Measurements from ENCODE around the gene SEC16B.

Gene SEC16B

GRCh38 chr1:177897998-177898654, 71.7 kb downstream of the SEC16B start:
- no peak for TF ChIP-seq CTCF (conservative IDR thresholded peaks at IDR 0.05; ENCODE audit: low read depth)
- no peak for DNase-seq (ENCODE audit: low spot score)
- CTCF ChIA-PET = no interaction called here
- no peak overlapping the region for H3K27ac ChIP-seq
- POLR2A ChIA-PET (ENCODE audit: low non-redundant PET) = no interaction called here

- ChIA-PET POLR2A (ENCODE audit: low non-redundant PET) (no interaction called here), CTCF (no interaction called here)
- TF ChIP-seq CTCF (conservative IDR thresholded peaks at IDR 0.05; ENCODE audit: low read depth) = no peak
- H3K27ac ChIP-seq = no peak overlapping the region
- DNase-seq (ENCODE audit: low spot score) = no peak
Observed at GRCh38 chr1:177897281-177897997, 72.4 kb downstream of the SEC16B start.

Measured in RWPE1 (cell line).